Tibial artery (tissue), 4 donors: ENCODE data around the gene CTNNBIP1.
A peak's percentile ranks its signal among the peaks of the same experiment; 100 is the strongest.

ENCODE experiments used
- DNase-seq, 2 donors: peaks; one replicate each; pipeline ENCODE4 v3.0.0-alpha.2; 2019
- H3K27ac ChIP-seq, 2 donors: fragments of 200-600 bp; sonication (generic) in 1 of 2; 1 replicate in 1 of 2; 2 replicates in 1 of 2; pipeline ENCODE4 v1.5.1; 2018 to 2019; ENCODE audit warnings: mild to moderate bottlenecking in 1 of 2
- H3K27me3 ChIP-seq, 2 donors: fragments of 200-600 bp; sonication (generic) in 1 of 2; one replicate each; pipeline versions ENCODE4 v1.5.1 to v1.6.0; 2016 to 2019
- H3K36me3 ChIP-seq, 3 donors: fragments of 200-600 bp; sonication (generic) in 2 of 3; one replicate each; pipeline ENCODE4 v1.5.1; 2016 to 2019; ENCODE audit warnings: mild to moderate bottlenecking in 2 of 3
- H3K4me1 ChIP-seq, 4 donors: fragments of 200-600 bp; sonication (generic) in 2 of 4; 1 replicate in 3 of 4; 2 replicates in 1 of 4; pipeline ENCODE4 v1.5.1; 2016 to 2019
- H3K4me3 ChIP-seq, 2 donors: fragments of 200-600 bp; sonication (generic) in 1 of 2; 1 replicate in 1 of 2; 2 replicates in 1 of 2; pipeline ENCODE4 v1.5.1; 2018 to 2019; ENCODE audit warnings: mild to moderate bottlenecking in 2 of 2
- H3K9me3 ChIP-seq, 3 donors: fragments of 200-600 bp; sonication (generic) in 1 of 3; one replicate each; pipeline ENCODE4 v1.5.1; 2016 to 2019
- CTCF ChIP-seq, 2 experiments: fragments of 200-600 bp in 1 of 2; fragments of 450-650 bp in 1 of 2; IDR thresholded peaks; one replicate each; pipeline ENCODE4 v1.5.1; 2017 to 2019; ENCODE audit warnings: antibody characterized with exemption in 2 of 2, mild to moderate bottlenecking in 1 of 2, moderate library complexity in 1 of 2
- intact Hi-C: fragments of 100-400 bp; cut with DNase I; formaldehyde crosslinking; loops from one replicate; pipeline ENCODE4 v1.15.0; 2023; ENCODE audit warnings: low total_unique reads

CTNNBIP1 gene

GRCh38 chr1:9916452-9916851 is 6.4 kb upstream of the CTNNBIP1 start:
- TF ChIP-seq CTCF (IDR thresholded peaks at IDR 0.05) = no peak
- Histone ChIP-seq H3K36me3 (no peaks in the 10 kb centered on the region), H3K4me1 (peaks cover 0 to 3% (median 1%) of the 10 kb centered on the region in 4 donors), H3K27me3 (no peaks in the 10 kb centered on the region), H3K27ac (no peak overlapping the region), H3K4me3 (no peak overlapping the region), H3K9me3 (no peaks in the 10 kb centered on the region)
- no peak for DNase-seq
- intact Hi-C loops = no loop called here

- H3K4me1 ChIP-seq = peaks cover 0 to 7% (median 6%) of the 10 kb centered on the region in 4 donors
- H3K27me3 ChIP-seq = no peaks in the 10 kb centered on the region
- no peaks in the 10 kb centered on the region for H3K9me3 ChIP-seq
- H3K27ac ChIP-seq = no peak overlapping the region
- DNase-seq = peak in 1 of 2 donors; percentile 24
- H3K36me3 ChIP-seq = no peaks in the 10 kb centered on the region
- intact Hi-C loops = loop anchor here (5.0 kb wide), 1 partner anchor 1098 kb away; the partner anchor contains the start of gene TARDBP
- no peak for TF ChIP-seq CTCF (IDR thresholded peaks at IDR 0.05)
- H3K4me3 ChIP-seq = no peak overlapping the region
Measured at GRCh38 chr1:9914610-9914937, 4.5 kb upstream of the CTNNBIP1 start.

DNA sequence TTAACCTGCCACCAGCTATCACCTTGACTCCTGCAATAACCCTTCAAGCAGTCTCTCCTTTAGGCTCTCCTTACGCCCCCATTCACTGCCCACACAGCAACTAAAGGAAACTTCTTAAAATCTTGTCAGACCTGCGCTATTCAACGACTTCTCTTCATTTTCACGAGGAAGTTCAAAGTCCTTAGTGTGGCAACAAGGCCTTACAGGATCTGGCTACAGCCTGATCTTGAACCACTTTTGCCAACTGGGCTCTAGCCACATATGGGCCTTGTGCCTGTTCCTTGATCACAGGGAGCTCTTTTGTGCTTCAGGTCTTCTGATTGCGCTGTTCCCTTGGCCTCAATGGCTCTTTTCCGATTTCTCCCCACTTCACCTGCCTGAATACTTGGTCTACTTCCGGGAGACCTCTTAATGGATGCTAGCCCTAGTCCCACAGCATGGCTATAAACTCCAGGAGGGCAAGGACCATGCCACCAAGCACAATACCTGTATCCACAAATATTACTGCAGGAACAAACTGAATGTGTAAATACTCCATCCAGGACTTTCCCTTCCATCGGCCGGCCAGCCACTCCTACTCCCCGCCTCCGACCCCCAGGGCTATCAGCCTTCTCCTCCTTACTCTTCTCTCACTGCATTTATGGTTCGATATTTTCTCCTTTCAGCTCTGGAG is 2.3 kb upstream of the CTNNBIP1 start:
- Histone ChIP-seq H3K27me3 (no peaks in the 10 kb centered on the region), H3K4me1 (peaks cover 4 to 25% (median 16%) of the 10 kb centered on the region in 4 donors), H3K27ac (no peak overlapping the region), H3K9me3 (no peaks in the 10 kb centered on the region), H3K36me3 (no peaks in the 10 kb centered on the region), H3K4me3 (no peak overlapping the region)
- peak in 1 of 2 donors; percentile 23 for DNase-seq
- intact Hi-C loops = loop anchor here (5.0 kb wide), 1 partner anchor 1100 kb away; the partner anchor contains the start of gene TARDBP
- no peak for TF ChIP-seq CTCF (IDR thresholded peaks at IDR 0.05)

- peak overlapping the region; percentile 72 for H3K4me3 ChIP-seq
- peak; percentile 100 for DNase-seq
- no peak for TF ChIP-seq CTCF (IDR thresholded peaks at IDR 0.05)
- intact Hi-C loops = loop anchor here (5.0 kb wide), 1 partner anchor 1102 kb away; the partner anchor contains the start of gene TARDBP
- no peaks in the 10 kb centered on the region for H3K9me3 ChIP-seq
- H3K4me1 ChIP-seq = peaks cover 4 to 29% (median 16%) of the 10 kb centered on the region in 4 donors
- H3K36me3 ChIP-seq = no peaks in the 10 kb centered on the region
- H3K27ac ChIP-seq = peak overlapping the region; percentile 96 to 99
- H3K27me3 ChIP-seq = no peaks in the 10 kb centered on the region
Measured at GRCh38 chr1:9910423-9911178, 532 bp upstream of the CTNNBIP1 start.

DNA sequence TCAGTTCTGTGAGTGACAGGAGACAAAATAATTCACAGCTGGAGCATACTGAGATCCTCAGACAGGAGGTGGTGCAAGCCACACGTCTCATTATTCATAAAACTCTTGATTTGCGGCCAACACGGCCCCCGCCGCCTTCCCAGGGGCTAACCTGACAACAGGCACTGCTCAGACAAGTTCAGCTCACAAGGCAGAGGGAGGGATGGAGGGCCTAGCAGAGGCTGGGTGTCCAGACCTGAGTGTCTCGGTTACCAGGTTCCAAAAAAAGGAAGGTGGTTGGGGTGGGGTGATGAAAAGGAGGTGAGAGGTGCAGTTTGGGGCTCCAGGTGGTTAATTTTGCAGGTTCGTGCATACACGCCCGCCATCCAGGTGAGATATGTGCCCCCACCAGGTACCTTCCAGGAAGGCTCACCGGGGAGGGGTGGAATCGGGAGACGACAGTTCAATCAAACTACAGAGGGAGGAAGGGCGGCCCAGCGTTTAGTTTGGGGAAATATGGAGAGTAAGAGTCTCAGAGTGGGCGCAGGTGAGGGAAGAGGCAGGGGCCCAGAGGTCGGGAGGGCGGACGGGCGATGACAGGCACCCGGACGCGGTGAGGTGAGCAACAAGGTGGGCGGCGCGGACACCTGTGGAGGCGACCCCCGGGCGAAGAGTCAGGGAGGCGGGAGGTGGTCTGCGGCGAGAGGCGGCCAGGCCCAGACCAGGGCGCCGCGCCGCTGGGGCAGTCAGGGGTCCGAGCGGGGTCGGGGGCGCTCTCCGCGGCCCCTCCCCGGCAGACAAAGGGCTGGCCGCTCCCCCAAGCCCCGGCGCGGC is 629 bp downstream of the CTNNBIP1 start:
- peak overlapping the region; percentile 74 to 93 for H3K4me3 ChIP-seq
- no peaks in the 10 kb centered on the region for H3K27me3 ChIP-seq
- no peak for TF ChIP-seq CTCF (IDR thresholded peaks at IDR 0.05)
- peak overlapping the region; percentile 60 to 77 for H3K27ac ChIP-seq
- no peaks in the 10 kb centered on the region for H3K9me3 ChIP-seq
- intact Hi-C loops = loop anchor here (5.0 kb wide), 1 partner anchor 1103 kb away; the partner anchor contains the start of gene TARDBP
- H3K4me1 ChIP-seq = peaks cover 4 to 29% (median 16%) of the 10 kb centered on the region in 4 donors
- peak; percentile 40 to 74 for DNase-seq
- no peaks in the 10 kb centered on the region for H3K36me3 ChIP-seq
